IMR-90 (cell line): ENCODE results near the gene COG2. TPM values are rescaled to one million over a fixed set of nuclear protein-coding genes. Genes with fewer than 3 reads are reported as not detected.

Experiments
- ATAC-seq: fragments of 200-7000 bp; cut with Tn5 transposase; 2 replicates; pipeline ENCODE4 v1.9.1; 2020; ENCODE audit warnings: low read depth, mild to moderate bottlenecking, moderate library complexity
- Bru-seq: library from RNA; stranded (reverse); fragments of 400-500 nt; gene quantifications from one replicate; lab custom pipeline; 2021; lab: Mats Ljungman, UMichigan
- BruChase-seq, 2 experiments: library from RNA; stranded (reverse); fragments of 400-500 nt; gene quantifications; one replicate each; lab custom pipeline; 2021; lab: Mats Ljungman, UMichigan
- BruUV-seq: library from RNA; stranded (reverse); fragments of 400-500 nt; replicated peaks from 2 replicates; lab custom pipeline; 2021; lab: Mats Ljungman, UMichigan
- CTCF ChIA-PET: fragments of 300-600 bp; formaldehyde crosslinking; extraction: SDS; loops from one replicate; lab custom pipeline; 2021; ENCODE audit warnings: antibody characterized with exemption; lab: Yijun Ruan, JAX
- POLR2A ChIA-PET: fragments of 300-600 bp; sonication (Branson Sonifier 250); formaldehyde crosslinking; loops from one replicate; lab custom pipeline; 2022; ENCODE audit warnings: antibody characterized with exemption; ENCODE audit not compliant: unreplicated experiment; lab: Charles Lee
- DNase-seq: peaks from one replicate; pipeline ENCODE4 v3.0.0; 2013
- H2AFZ ChIP-seq: replicated peaks from 2 replicates; pipeline ENCODE3; 2013; ENCODE audit warnings: low read length, mild to moderate bottlenecking; ENCODE audit not compliant: poor library complexity
- H2AK5ac ChIP-seq: 2 replicates; pipeline ENCODE4 v1.6.1; 2013; ENCODE audit warnings: low read depth, low read length, inconsistent platforms
- H2AK9ac ChIP-seq: replicated peaks from 2 replicates; pipeline ENCODE3; 2013; ENCODE audit warnings: mild to moderate bottlenecking, low read depth, low read length, moderate library complexity; ENCODE audit not compliant: poor library complexity
- H2BK120ac ChIP-seq: 2 replicates; pipeline ENCODE4 v1.6.1; 2013; ENCODE audit warnings: low read depth, low read length, inconsistent platforms
- H2BK15ac ChIP-seq: 3 replicates; pipeline ENCODE4 v1.6.1; 2013; ENCODE audit warnings: low read depth, low read length, inconsistent platforms
- H2BK20ac ChIP-seq: 2 replicates; pipeline ENCODE4 v1.6.1; 2013; ENCODE audit warnings: low read depth, mild to moderate bottlenecking, inconsistent platforms, low read length, moderate library complexity
- H2BK5ac ChIP-seq: 2 replicates; pipeline ENCODE4 v1.6.1; 2013; ENCODE audit warnings: mild to moderate bottlenecking, low read depth, low read length, inconsistent platforms; ENCODE audit not compliant: poor library complexity, severe bottlenecking
- H3K14ac ChIP-seq: replicated peaks from 2 replicates; pipeline ENCODE4 v1.6.1; 2013; ENCODE audit warnings: low read depth, low read length, inconsistent platforms
- H3K18ac ChIP-seq: 2 replicates; pipeline ENCODE4 v1.6.1; 2013; ENCODE audit warnings: low read depth, low read length, control low read depth
- H3K23ac ChIP-seq: 2 replicates; pipeline ENCODE4 v1.6.1; 2013; ENCODE audit warnings: low read depth, low read length, inconsistent platforms
- H3K27ac ChIP-seq: 2 replicates; pipeline ENCODE4 v1.5.1; 2013; ENCODE audit warnings: mild to moderate bottlenecking, control low read depth, low read length; ENCODE audit not compliant: insufficient read depth
- H3K27me3 ChIP-seq: 2 replicates; pipeline ENCODE4 v1.6.1; 2013; ENCODE audit warnings: low read length; ENCODE audit not compliant: control insufficient read depth, insufficient read depth
- H3K36me3 ChIP-seq: 2 replicates; pipeline ENCODE4 v1.6.1; 2013; ENCODE audit warnings: low read length, mixed read lengths; ENCODE audit not compliant: control insufficient read depth, insufficient read depth
- H3K4ac ChIP-seq: 2 replicates; pipeline ENCODE4 v1.6.1; 2013; ENCODE audit warnings: low read depth, low read length, inconsistent platforms
- H3K4me1 ChIP-seq: 2 replicates; pipeline ENCODE4 v1.6.1; 2013; ENCODE audit warnings: low read length, mixed read lengths; ENCODE audit not compliant: control insufficient read depth, insufficient read depth
- H3K4me2 ChIP-seq: 2 replicates; pipeline ENCODE4 v1.6.1; 2013; ENCODE audit warnings: low read depth, mild to moderate bottlenecking, control low read depth, low read length, moderate library complexity
- H3K4me3 ChIP-seq: 2 replicates; pipeline ENCODE4 v1.5.1; 2013; ENCODE audit warnings: low read depth, mild to moderate bottlenecking, control low read depth, low read length, moderate library complexity; ENCODE audit not compliant: insufficient read depth
- H3K56ac ChIP-seq: 2 replicates; pipeline ENCODE4 v1.6.1; 2013; ENCODE audit warnings: low read length, inconsistent platforms; ENCODE audit not compliant: insufficient read depth; ENCODE audit errors: extremely low read depth
- H3K79me1 ChIP-seq, 2 experiments: 2 replicates each; pipeline ENCODE4 v1.6.1; 2013; ENCODE audit warnings: low read length in 2 of 2, inconsistent platforms in 1 of 2, low read depth in 1 of 2
- H3K9ac ChIP-seq: 2 replicates; pipeline ENCODE4 v1.6.1; 2013; ENCODE audit warnings: low read depth, low read length, control low read depth
- H3K9me1 ChIP-seq: 2 replicates; pipeline ENCODE4 v1.6.1; 2013; ENCODE audit warnings: low read length, inconsistent platforms; ENCODE audit not compliant: insufficient read depth
- H3K9me3 ChIP-seq: 2 replicates; pipeline ENCODE4 v1.6.1; 2013; ENCODE audit warnings: low read length; ENCODE audit not compliant: control insufficient read depth, insufficient read depth
- H4K20me1 ChIP-seq: 2 replicates; pipeline ENCODE4 v1.6.1; 2013; ENCODE audit warnings: low read length, inconsistent platforms; ENCODE audit not compliant: insufficient read depth
- H4K5ac ChIP-seq: 2 replicates; pipeline ENCODE4 v1.6.1; 2013; ENCODE audit warnings: mild to moderate bottlenecking, low read depth, low read length, control low read depth
- H4K8ac ChIP-seq, 2 experiments: 2 replicates each; pipeline ENCODE4 v1.6.1; 2013; ENCODE audit warnings: low read depth in 2 of 2, low read length in 2 of 2, control low read depth in 1 of 2, inconsistent platforms in 1 of 2
- H4K91ac ChIP-seq: 2 replicates; pipeline ENCODE4 v1.6.1; 2013; ENCODE audit warnings: low read depth, low read length, inconsistent platforms; ENCODE audit not compliant: insufficient read depth
- BHLHE40 ChIP-seq: fragments of 150-350 bp; IDR thresholded peaks from 2 replicates; pipeline ENCODE4 v1.6.1; 2016; ENCODE audit warnings: mild to moderate bottlenecking, low read depth, low read length
- CTCF ChIP-seq: conservative IDR thresholded peaks from 2 replicates; pipeline ENCODE4 v1.5.1; 2012; ENCODE audit warnings: mild to moderate bottlenecking, low read depth, low read length, improper control_type of control experiment
- FOS ChIP-seq: fragments of 150-350 bp; IDR thresholded peaks from 2 replicates; pipeline ENCODE4 v1.6.1; 2016; ENCODE audit warnings: low read depth, low read length
- MAZ ChIP-seq: IDR thresholded peaks from 2 replicates; pipeline ENCODE4 v1.6.1; 2012; ENCODE audit warnings: low read depth, mild to moderate bottlenecking, low read length, improper control_type of control experiment, moderate library complexity, borderline replicate concordance
- MXI1 ChIP-seq: IDR thresholded peaks from 2 replicates; pipeline ENCODE4 v1.6.1; 2012; ENCODE audit warnings: low read depth, mild to moderate bottlenecking, low read length, moderate library complexity, borderline replicate concordance
- POLR2A ChIP-seq: IDR thresholded peaks from 2 replicates; pipeline ENCODE4 v1.6.1; 2012; ENCODE audit warnings: mild to moderate bottlenecking, low read depth, low read length
- RAD21 ChIP-seq: IDR thresholded peaks from 2 replicates; pipeline ENCODE4 v1.6.1; 2012; ENCODE audit warnings: low read length, improper control_type of control experiment
- RFX5 ChIP-seq: IDR thresholded peaks from 2 replicates; pipeline ENCODE4 v1.8.0; 2012; ENCODE audit warnings: low read depth, mild to moderate bottlenecking, low read length, moderate library complexity
- SMC3 ChIP-seq: fragments of 150-350 bp; IDR thresholded peaks from 2 replicates; pipeline ENCODE4 v1.6.1; 2016; ENCODE audit warnings: low read depth, mild to moderate bottlenecking, antibody characterized with exemption, low read length, moderate library complexity
- WGBS, 2 experiments: methylation state at CpG; one replicate each; pipeline versions ENCODE4 v1.1.5 to v1.1.7; 2013; ENCODE audit warnings: missing lambda C conversion rate in 2 of 2; ENCODE audit not compliant: insufficient read length in 1 of 2; ENCODE audit errors: extremely low coverage in 2 of 2; 5-methylcytosine and 5-hydroxymethylcytosine counted together
- dilution Hi-C: fragments of 300-500 bp; cut with HindIII; formaldehyde crosslinking; loops from one replicate; pipeline ENCODE4 v1.14.3; 2018; ENCODE audit warnings: low sequenced_read_pairs; ENCODE audit not compliant: unreplicated experiment
- in situ Hi-C: fragments of 300-500 bp; cut with MboI; formaldehyde crosslinking; loops from 3 replicates; pipeline ENCODE4 v1.14.3; 2019; ENCODE audit warnings: low sequenced_read_pairs, inconsistent platforms, mixed read lengths
- intact Hi-C: fragments of 100-400 bp; cut with micrococcal nuclease; formaldehyde crosslinking; loops from 2 replicates; pipeline ENCODE4 v1.10.0; 2022
- long read RNA-seq: library from polyadenylated mRNA; unstranded; transcript quantifications from one replicate; pipeline ENCODE4 v2.0.0, GENCODE V29; 2021; ENCODE audit not compliant: unreplicated experiment
- polyA plus RNA-seq, 3 experiments: library from polyadenylated mRNA; depleted of rRNA; stranded (reverse); fragments of >200 nt; gene quantifications; 2 replicates each; pipeline ENCODE4 v1.2.3, GENCODE V29; 2012; ENCODE audit warnings: low replicate concordance in 1 of 3
- total RNA-seq: library from RNA; depleted of rRNA; stranded (reverse); fragments of >200 nt; gene quantifications from 2 replicates; pipeline ENCODE4 v1.2.3, GENCODE V29; 2012; rRNA removed

COG2 gene
- total RNA-seq: 16.7 and 17.8 TPM in 2 replicates
- polyA plus RNA-seq (2012; rRNA removed): 9.0 and 9.1 TPM in 2 replicates
- 2.3 and 3.3 TPM in 2 replicates for polyA plus RNA-seq (2012; cell fraction: cytosol; rRNA removed)
- 5.1 and 21.7 TPM in 2 replicates for polyA plus RNA-seq (2012; cell fraction: nucleus; rRNA removed; ENCODE audit: low replicate concordance)
- percentile 70 among the genes with signal in this experiment for Bru-seq, nascent RNA
- percentile 47 among the genes with signal in this experiment for BruChase-seq, experiment 1, labeled RNA remaining after a 6-hour chase
- percentile 53 among the genes with signal in this experiment for BruChase-seq, experiment 2, labeled RNA remaining after a 2-hour chase
- long read RNA-seq, transcript COG2-202 (18 exons, 2,921 nt): major isoform, 17 of 23 reads
- long read RNA-seq, partial matches to known transcripts: 0 of 23 reads
- long read RNA-seq, other reads (novel, unspliced or antisense): 2 of 23 reads

GRCh38 chr1:230642263-230642959, at the start of gene COG2:
COG2 (plus strand) TSS chr1:230642481; CDS start chr1:230642607, 126 bp downstream.
- peak; percentile 99 for ATAC-seq

More at GRCh38 chr1:230642263-230642959, at the start of gene COG2:
- H3K27me3 ChIP-seq: peaks cover 10% of the 10 kb centered on the region; the same call in 1 of the 2 replicates
- H3K23ac ChIP-seq: peak within 1 kb of the TSS; percentile 55
- ChIA-PET CTCF (interaction anchor here (0.5 to 1.7 kb wide), 6 partner anchors 18 to 1430 kb away, joined by 3 to 10 read pairs (median 6); no protein-coding TSS in a partner anchor), POLR2A (no interaction called here)
- WGBS, 2 experiments: 0% methylated on average over 28 of the region's 62 CpGs; no CpG with 5 or more reads in 1 of the 2 experiments
- H4K91ac ChIP-seq: 0 out of 2 replicates have a peak within 1 kb of the TSS, but pooled peaks have one; percentile 57
- H2BK5ac ChIP-seq: peak within 1 kb of the TSS; percentile 72
- TF ChIP-seq FOS: no peak
- no peak for TF ChIP-seq RFX5
- TF ChIP-seq MXI1: peak; percentile 50; the same call in 1 of the 2 replicates
- peak; percentile 86; the same call in 1 of the 2 replicates for TF ChIP-seq MAZ
- peak; percentile 99 for TF ChIP-seq CTCF
- TF ChIP-seq RAD21: peak; percentile 64
- peak; percentile 55 for TF ChIP-seq SMC3
- peak; percentile 63; the same call in 1 of the 2 replicates for TF ChIP-seq BHLHE40
- peak; percentile 76 for TF ChIP-seq POLR2A
- BruUV-seq: TSS peak; percentile 45
- intact Hi-C loops (loop anchor here (1.0 to 5.0 kb wide), 5 partner anchors 131 to 570 kb away; partner anchors contain the start of gene TTC13), in situ Hi-C loops (loop anchor here (10.0 kb wide), 1 partner anchor 132 kb away; no protein-coding TSS in a partner anchor), dilution Hi-C loops (no loop called here)
- peaks cover 14 to 43% of the 10 kb centered on the region in 2 experiments for H3K79me1 ChIP-seq
- peaks cover 9% of the 10 kb centered on the region for H3K9me1 ChIP-seq
- H4K20me1 ChIP-seq: peaks cover 5% of the 10 kb centered on the region; the same call in 1 of the 2 replicates
- H3K14ac ChIP-seq: peak within 1 kb of the TSS; percentile 48
- no peak within 1 kb of the TSS for H2BK120ac ChIP-seq
- H4K8ac ChIP-seq: peak within 1 kb of the TSS; percentile 15 to 87
- peaks cover 4% of the 10 kb centered on the region for H3K4me1 ChIP-seq
- H4K5ac ChIP-seq: peak within 1 kb of the TSS; percentile 86
- H3K36me3 ChIP-seq: no peaks in the 10 kb centered on the region
- H2BK20ac ChIP-seq: no peak within 1 kb of the TSS
- H3K4me2 ChIP-seq: peak within 1 kb of the TSS; percentile 93
- peak within 1 kb of the TSS; percentile 6; the same call in 1 of the 2 replicates for H2AK5ac ChIP-seq
- H3K4ac ChIP-seq: peak within 1 kb of the TSS; percentile 32; the same call in 1 of the 2 replicates
- peak within 1 kb of the TSS; percentile 99 for H2AFZ ChIP-seq
- H3K56ac ChIP-seq: peak within 1 kb of the TSS; percentile 42
- H3K9me3 ChIP-seq: no peaks in the 10 kb centered on the region
- peak within 1 kb of the TSS; percentile 77 for H3K27ac ChIP-seq
- H3K18ac ChIP-seq: peak within 1 kb of the TSS; percentile 36; the same call in 1 of the 2 replicates
- peak; percentile 90 for DNase-seq
- H2BK15ac ChIP-seq: no peak within 1 kb of the TSS
- peak within 1 kb of the TSS; percentile 78 for H3K9ac ChIP-seq
- peak within 1 kb of the TSS; percentile 77 for H2AK9ac ChIP-seq
- H3K4me3 ChIP-seq: peak within 1 kb of the TSS; percentile 99
